PC-3 (cell line): ENCODE data around the gene PGBD5. TPM values are rescaled to one million over a fixed set of nuclear protein-coding genes. Genes with fewer than 3 reads are reported as not detected.

Experiments
- ATAC-seq: fragments of 200-7000 bp; cut with Tn5 transposase; 2 replicates; pipeline ENCODE4 v1.9.1; 2020; ENCODE audit warnings: mild to moderate bottlenecking, moderate library complexity
- BruUV-seq: library from RNA; stranded (reverse); fragments of 400-500 nt; replicated peaks from 2 replicates; lab custom pipeline; 2021; lab: Mats Ljungman, UMichigan
- CTCF ChIA-PET: fragments of 300-600 bp; sonication (Branson Sonifier 250); formaldehyde crosslinking; loops from one replicate; lab custom pipeline; 2022; ENCODE audit warnings: antibody characterized with exemption; lab: Charles Lee
- POLR2A ChIA-PET: fragments of 300-600 bp; sonication (Branson Sonifier 250); formaldehyde crosslinking; loops from one replicate; lab custom pipeline; 2022; ENCODE audit warnings: antibody characterized with exemption; ENCODE audit not compliant: unreplicated experiment; lab: Charles Lee
- DNase-seq: peaks from one replicate; pipeline ENCODE4 v3.0.0-alpha.2; 2015
- H2AFZ ChIP-seq: fragments of 300-600 bp; sonication (generic); 2 replicates; pipeline ENCODE4 v1.6.0; 2016; ENCODE audit warnings: antibody characterized with exemption, low read length
- H3F3A ChIP-seq: fragments of 300-600 bp; sonication (generic); one replicate; pipeline ENCODE4 v1.6.0; 2017; ENCODE audit warnings: antibody characterized with exemption, low read length, control low read depth, mild to moderate bottlenecking; ENCODE audit not compliant: unreplicated experiment
- H3K27ac ChIP-seq: fragments of 300-600 bp; sonication (generic); 2 replicates; pipeline ENCODE4 v1.5.1; 2016; ENCODE audit warnings: mild to moderate bottlenecking, low read length
- H3K27me3 ChIP-seq: fragments of 300-600 bp; sonication (generic); 2 replicates; pipeline ENCODE4 v1.6.1; 2016; ENCODE audit warnings: low read length, mixed read lengths
- H3K36me3 ChIP-seq: fragments of 300-600 bp; sonication (generic); 2 replicates; pipeline ENCODE4 v1.6.1; 2016; ENCODE audit warnings: low read depth, mixed run types, low read length, mixed read lengths
- H3K4me1 ChIP-seq: fragments of 300-600 bp; sonication (generic); 2 replicates; pipeline ENCODE4 v1.5.1; 2016; ENCODE audit warnings: low read length; ENCODE audit not compliant: insufficient read depth
- H3K4me2 ChIP-seq: fragments of 300-600 bp; sonication (generic); 2 replicates; pipeline ENCODE4 v1.6.0; 2016; ENCODE audit warnings: low read length
- H3K4me3 ChIP-seq: fragments of 300-600 bp; sonication (generic); 2 replicates; pipeline ENCODE4 v1.5.1; 2016; ENCODE audit warnings: mild to moderate bottlenecking, low read length, mixed read lengths
- H3K79me2 ChIP-seq: fragments of 300-600 bp; sonication (generic); 2 replicates; pipeline ENCODE4 v1.6.1; 2017; ENCODE audit warnings: low read length, mixed read lengths
- H3K9ac ChIP-seq: fragments of 300-600 bp; sonication (generic); 2 replicates; pipeline ENCODE4 v1.6.0; 2016; ENCODE audit warnings: mild to moderate bottlenecking, low read length
- H3K9me2 ChIP-seq: fragments of 300-600 bp; sonication (generic); replicated peaks from 2 replicates; pipeline ENCODE4 v1.6.1; 2016; ENCODE audit warnings: mixed run types, low read length, mixed read lengths
- H3K9me3 ChIP-seq: fragments of 300-600 bp; sonication (generic); 2 replicates; pipeline ENCODE4 v1.6.1; 2016; ENCODE audit warnings: low read length, mixed read lengths
- H4K20me1 ChIP-seq: fragments of 300-600 bp; sonication (generic); 2 replicates; pipeline ENCODE4 v1.6.1; 2016; ENCODE audit warnings: low read length, mixed read lengths
- CTCF ChIP-seq: fragments of 300-600 bp; sonication (generic); conservative IDR thresholded peaks from 2 replicates; pipeline ENCODE4 v1.5.1; 2017; ENCODE audit warnings: antibody characterized with exemption, low read depth, mild to moderate bottlenecking, low read length
- EZH2 ChIP-seq: fragments of 300-600 bp; sonication (generic); IDR thresholded peaks from one replicate; pipeline ENCODE4 v1.6.1; 2017; ENCODE audit warnings: antibody characterized with exemption, mild to moderate bottlenecking, low read length; ENCODE audit not compliant: unreplicated experiment
- EZH2phosphoT487 ChIP-seq: fragments of 300-600 bp; sonication (generic); IDR thresholded peaks from 2 replicates; pipeline ENCODE4 v1.6.1; 2018; ENCODE audit warnings: mild to moderate bottlenecking, antibody characterized with exemption, low read length, borderline replicate concordance
- intact Hi-C: fragments of 100-400 bp; cut with micrococcal nuclease; formaldehyde crosslinking; loops from 2 replicates; pipeline ENCODE4 v1.9.0; 2023
- total RNA-seq: library from RNA; depleted of rRNA; stranded (reverse); fragments of >200 nt; gene quantifications from 2 replicates; pipeline ENCODE4 v1.2.3, GENCODE V29; 2014

The PGBD5 gene
- total RNA-seq, 1 experiment from 2014 or later: under 0.01 TPM

GRCh38 chr1:230377324-230377723, 48.8 kb downstream of the PGBD5 start:
- Histone ChIP-seq H3K27me3 (peaks cover 77% of the 10 kb centered on the region), H3K27ac (no peak overlapping the region), H4K20me1 (no peaks in the 10 kb centered on the region), H3K9ac (no peak overlapping the region), H2AFZ (no peak overlapping the region), H3K4me2 (no peak overlapping the region), H3K4me3 (no peak overlapping the region), H3K9me3 (peaks cover 10% of the 10 kb centered on the region; the same call in 1 of the 2 replicates), H3K4me1 (peaks cover 7% of the 10 kb centered on the region), H3K36me3 (no peaks in the 10 kb centered on the region), H3K9me2 (no peaks in the 10 kb centered on the region), H3K79me2 (no peaks in the 10 kb centered on the region), H3F3A (no peaks in the 10 kb centered on the region)
- no TSS peak for BruUV-seq
- no peak for DNase-seq
- ChIA-PET POLR2A (no interaction called here), CTCF (no interaction called here)
- ATAC-seq: no peak
- intact Hi-C loops: no loop called here
- TF ChIP-seq EZH2 (no peak), EZH2phosphoT487 (no peak), CTCF (no peak)

- H3K79me2 ChIP-seq: no peaks in the 10 kb centered on the region
- no peak overlapping the region for H3K4me2 ChIP-seq
- peaks cover 10% of the 10 kb centered on the region; the same call in 1 of the 2 replicates for H3K9me3 ChIP-seq
- no peak overlapping the region for H3K9ac ChIP-seq
- no peak overlapping the region for H2AFZ ChIP-seq
- H4K20me1 ChIP-seq: no peaks in the 10 kb centered on the region
- no peaks in the 10 kb centered on the region for H3K4me1 ChIP-seq
- CTCF ChIA-PET: no interaction called here
- BruUV-seq: no TSS peak
- peaks cover 86% of the 10 kb centered on the region for H3K27me3 ChIP-seq
- intact Hi-C loops: no loop called here
- POLR2A ChIA-PET: no interaction called here
- no peaks in the 10 kb centered on the region for H3K9me2 ChIP-seq
- no peaks in the 10 kb centered on the region for H3F3A ChIP-seq
- no peaks in the 10 kb centered on the region for H3K36me3 ChIP-seq
- no peak overlapping the region for H3K4me3 ChIP-seq
- no peak overlapping the region for H3K27ac ChIP-seq
- DNase-seq: no peak
- ATAC-seq: no peak
- no peak for TF ChIP-seq EZH2phosphoT487
- TF ChIP-seq CTCF: no peak
- no peak for TF ChIP-seq EZH2
Measured at GRCh38 chr1:230376296-230376695, 49.8 kb downstream of the PGBD5 start.

GRCh38 chr1:230375780-230376179, 50.4 kb downstream of the PGBD5 start:
- no peak overlapping the region for H3K4me3 ChIP-seq
- BruUV-seq: no TSS peak
- H3K27ac ChIP-seq: no peak overlapping the region
- intact Hi-C loops: no loop called here
- POLR2A ChIA-PET: interaction anchor here (0.6 kb wide), 1 partner anchor 707 kb away, joined by 4 read pairs; no protein-coding TSS in a partner anchor
- H3K4me1 ChIP-seq: no peaks in the 10 kb centered on the region
- H2AFZ ChIP-seq: no peak overlapping the region
- H3K9me3 ChIP-seq: peaks cover 10% of the 10 kb centered on the region; the same call in 1 of the 2 replicates
- no peak for DNase-seq
- no peak overlapping the region for H3K4me2 ChIP-seq
- H4K20me1 ChIP-seq: no peaks in the 10 kb centered on the region
- no peak for ATAC-seq
- no peaks in the 10 kb centered on the region for H3K79me2 ChIP-seq
- no peaks in the 10 kb centered on the region for H3K36me3 ChIP-seq
- no peaks in the 10 kb centered on the region for H3F3A ChIP-seq
- H3K27me3 ChIP-seq: peaks cover 89% of the 10 kb centered on the region
- no peak for TF ChIP-seq EZH2phosphoT487
- no peak for TF ChIP-seq CTCF
- no peak for TF ChIP-seq EZH2
- H3K9ac ChIP-seq: no peak overlapping the region
- no peaks in the 10 kb centered on the region for H3K9me2 ChIP-seq
- CTCF ChIA-PET: no interaction called here
